MM.1S (cell line): ENCODE results near the gene ZSCAN21.

Experiments used
- DNase-seq: peaks from one replicate; pipeline ENCODE4 v3.0.0-alpha.2; 2015
- H2AFZ ChIP-seq: fragments of 300-600 bp; sonication (generic); 2 replicates; pipeline ENCODE4 v1.6.0; 2016; ENCODE audit warnings: antibody characterized with exemption, low read length
- H3F3A ChIP-seq: fragments of 300-600 bp; sonication (generic); 2 replicates; pipeline ENCODE4 v1.6.1; 2016; ENCODE audit warnings: mild to moderate bottlenecking, antibody characterized with exemption, low read length, moderate library complexity, mixed read lengths; ENCODE audit not compliant: insufficient read depth
- H3K27ac ChIP-seq: fragments of 300-600 bp; sonication (generic); 2 replicates; pipeline ENCODE4 v1.5.1; 2016; ENCODE audit warnings: mild to moderate bottlenecking, low read length
- H3K27me3 ChIP-seq: fragments of 300-600 bp; sonication (generic); replicated peaks from 2 replicates; pipeline ENCODE4 v1.6.0; 2016; ENCODE audit warnings: low read length; ENCODE audit not compliant: insufficient read depth
- H3K36me3 ChIP-seq: fragments of 300-600 bp; sonication (generic); replicated peaks from 2 replicates; pipeline ENCODE4 v1.6.1; 2016; ENCODE audit warnings: mild to moderate bottlenecking, low read length, mixed read lengths; ENCODE audit not compliant: insufficient read depth
- H3K4me1 ChIP-seq: fragments of 300-600 bp; sonication (generic); 2 replicates; pipeline ENCODE4 v1.6.1; 2016; ENCODE audit warnings: low read length, mixed read lengths
- H3K4me2 ChIP-seq: fragments of 300-600 bp; sonication (generic); 2 replicates; pipeline ENCODE4 v1.6.0; 2016; ENCODE audit warnings: low read depth, low read length
- H3K4me3 ChIP-seq: fragments of 300-600 bp; sonication (generic); 2 replicates; pipeline ENCODE4 v1.5.1; 2016; ENCODE audit warnings: low read length, mixed read lengths
- H3K79me2 ChIP-seq: fragments of 300-600 bp; sonication (generic); 2 replicates; pipeline ENCODE4 v1.6.1; 2016; ENCODE audit warnings: mixed run types, low read length, mixed read lengths
- H3K9ac ChIP-seq: fragments of 300-600 bp; sonication (generic); 2 replicates; pipeline ENCODE4 v1.6.1; 2016; ENCODE audit warnings: low read length, mixed read lengths
- H3K9me2 ChIP-seq: fragments of 300-600 bp; sonication (generic); replicated peaks from 2 replicates; pipeline ENCODE4 v1.6.1; 2016; ENCODE audit warnings: mild to moderate bottlenecking, low read length, mixed read lengths; ENCODE audit not compliant: insufficient read depth
- H3K9me3 ChIP-seq: fragments of 300-600 bp; sonication (generic); replicated peaks from 2 replicates; pipeline ENCODE4 v1.6.1; 2016; ENCODE audit warnings: mild to moderate bottlenecking, low read length, mixed read lengths; ENCODE audit not compliant: insufficient read depth
- H4K20me1 ChIP-seq: fragments of 300-600 bp; sonication (generic); 2 replicates; pipeline ENCODE4 v1.6.1; 2016; ENCODE audit warnings: mild to moderate bottlenecking, low read length, moderate library complexity, mixed read lengths; ENCODE audit not compliant: insufficient read depth
- EZH2 ChIP-seq: fragments of 300-600 bp; sonication (generic); optimal IDR thresholded peaks from 2 replicates; pipeline ENCODE3; 2017; ENCODE audit warnings: low read depth, mild to moderate bottlenecking, antibody characterized with exemption, low read length, mixed read lengths
- EZH2phosphoT487 ChIP-seq: fragments of 300-600 bp; sonication (generic); IDR thresholded peaks from 2 replicates; pipeline ENCODE4 v1.6.1; 2018; ENCODE audit warnings: antibody characterized with exemption, low read length
- TF ChIP-seq, protein P1 (sequence below): fragments of 300-600 bp; sonication (generic); IDR thresholded peaks from 2 replicates; pipeline ENCODE4 v1.5.1; 2016; ENCODE audit warnings: antibody characterized with exemption, low read length, mixed read lengths

Gene ZSCAN21

DNA sequence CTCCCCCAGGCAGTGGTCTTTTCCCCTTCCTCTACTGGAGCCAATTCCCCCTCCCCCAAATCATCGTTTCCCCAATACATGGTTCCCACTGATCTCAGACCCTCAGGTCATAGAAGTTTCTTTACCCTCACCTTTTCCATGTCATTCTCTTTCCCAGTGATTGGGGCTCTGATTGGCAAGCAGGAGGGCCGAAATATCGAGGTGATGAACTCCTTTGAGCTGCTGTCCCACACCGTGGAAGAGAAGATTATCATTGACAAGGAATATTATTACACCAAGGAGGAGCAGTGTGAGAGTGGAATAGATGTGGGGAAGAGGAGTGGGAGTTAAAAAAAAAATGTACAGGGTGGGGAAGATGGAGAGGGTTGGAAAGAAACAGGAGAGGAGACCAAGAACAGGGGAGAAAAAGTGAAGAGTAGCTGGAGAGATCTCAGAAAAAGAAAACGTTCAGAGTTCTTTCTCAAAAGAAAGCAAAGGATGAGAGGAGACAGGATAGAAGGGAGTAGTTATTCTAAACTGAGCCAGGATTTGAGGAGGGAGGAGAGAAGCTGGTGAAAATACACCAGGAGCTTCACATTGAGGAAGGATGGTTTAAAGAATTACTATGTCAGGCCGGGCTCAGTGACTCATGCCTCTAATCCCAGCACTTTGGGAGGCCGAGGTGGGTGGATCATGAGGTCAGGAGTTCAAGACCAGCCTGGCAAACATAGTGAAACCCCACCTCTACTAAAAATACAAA is 40.1 kb downstream of the ZSCAN21 start:
- Histone ChIP-seq H2AFZ (peak overlapping the region; percentile 65), H3K9me2 (no peaks in the 10 kb centered on the region), H3K9ac (peak overlapping the region; percentile 86), H3K27ac (peak overlapping the region; percentile 47; the same call in 1 of the 2 replicates), H3K4me3 (peak overlapping the region; percentile 83), H3K27me3 (no peaks in the 10 kb centered on the region), H3K9me3 (no peaks in the 10 kb centered on the region), H3K4me2 (peak overlapping the region; percentile 97), H3K4me1 (peaks cover 9% of the 10 kb centered on the region; the same call in 1 of the 2 replicates), H3K79me2 (peaks cover 40% of the 10 kb centered on the region), H3K36me3 (peaks cover 23% of the 10 kb centered on the region), H3F3A (peaks cover 43% of the 10 kb centered on the region), H4K20me1 (no peaks in the 10 kb centered on the region)
- DNase-seq, result no peak
- no peak for TF ChIP-seq EZH2
- TF ChIP-seq EZH2phosphoT487, result no peak
- TF ChIP-seq, protein P1, sequence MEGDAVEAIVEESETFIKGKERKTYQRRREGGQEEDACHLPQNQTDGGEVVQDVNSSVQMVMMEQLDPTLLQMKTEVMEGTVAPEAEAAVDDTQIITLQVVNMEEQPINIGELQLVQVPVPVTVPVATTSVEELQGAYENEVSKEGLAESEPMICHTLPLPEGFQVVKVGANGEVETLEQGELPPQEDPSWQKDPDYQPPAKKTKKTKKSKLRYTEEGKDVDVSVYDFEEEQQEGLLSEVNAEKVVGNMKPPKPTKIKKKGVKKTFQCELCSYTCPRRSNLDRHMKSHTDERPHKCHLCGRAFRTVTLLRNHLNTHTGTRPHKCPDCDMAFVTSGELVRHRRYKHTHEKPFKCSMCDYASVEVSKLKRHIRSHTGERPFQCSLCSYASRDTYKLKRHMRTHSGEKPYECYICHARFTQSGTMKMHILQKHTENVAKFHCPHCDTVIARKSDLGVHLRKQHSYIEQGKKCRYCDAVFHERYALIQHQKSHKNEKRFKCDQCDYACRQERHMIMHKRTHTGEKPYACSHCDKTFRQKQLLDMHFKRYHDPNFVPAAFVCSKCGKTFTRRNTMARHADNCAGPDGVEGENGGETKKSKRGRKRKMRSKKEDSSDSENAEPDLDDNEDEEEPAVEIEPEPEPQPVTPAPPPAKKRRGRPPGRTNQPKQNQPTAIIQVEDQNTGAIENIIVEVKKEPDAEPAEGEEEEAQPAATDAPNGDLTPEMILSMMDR, result no peak

DNA sequence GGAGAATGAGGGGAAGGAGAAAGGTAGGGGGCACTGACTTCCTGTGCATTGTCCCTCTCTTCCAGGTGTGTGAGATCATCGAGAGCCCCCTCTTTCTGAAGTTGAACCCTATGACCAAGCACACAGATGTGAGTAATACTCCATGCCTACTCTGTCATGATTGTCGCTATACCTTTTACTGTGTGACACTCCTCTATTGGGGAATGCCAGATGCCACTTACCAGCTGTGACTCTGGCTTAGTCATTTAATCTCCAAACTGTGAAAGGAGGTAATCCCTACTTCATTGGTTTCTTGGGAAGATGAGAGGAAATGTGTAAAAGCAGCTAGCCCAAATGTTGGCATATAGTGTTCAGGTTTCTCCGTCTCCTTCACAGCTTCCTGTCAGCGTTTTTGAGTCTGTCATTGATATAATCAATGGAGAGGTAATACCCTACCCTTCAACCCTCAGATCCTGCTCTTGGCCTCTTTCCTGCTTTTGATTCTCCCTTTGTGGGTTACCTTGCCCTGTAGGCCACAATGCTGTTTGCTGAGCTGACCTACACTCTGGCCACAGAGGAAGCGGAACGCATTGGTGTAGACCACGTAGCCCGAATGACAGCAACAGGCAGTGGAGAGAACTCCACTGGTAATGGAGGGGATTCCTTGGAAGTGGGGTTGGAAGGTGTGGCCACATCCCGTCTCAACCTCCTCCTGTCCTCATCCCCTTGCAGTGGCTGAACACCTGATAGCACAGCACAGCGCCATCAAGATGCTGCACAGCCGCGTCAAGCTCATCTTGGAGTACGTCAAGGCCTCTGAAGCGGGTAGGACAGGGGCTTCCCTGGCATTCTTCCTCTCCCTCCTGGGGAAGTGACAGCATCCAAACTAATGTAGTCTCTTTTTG is 41.2 kb downstream of the ZSCAN21 start:
- Histone ChIP-seq H3K9me3 (no peaks in the 10 kb centered on the region), H3K9ac (no peak overlapping the region), H3K4me3 (no peak overlapping the region), H3F3A (peaks cover 51% of the 10 kb centered on the region), H4K20me1 (no peaks in the 10 kb centered on the region), H3K9me2 (no peaks in the 10 kb centered on the region), H3K79me2 (peaks cover 51% of the 10 kb centered on the region), H3K4me1 (peaks cover 9% of the 10 kb centered on the region; the same call in 1 of the 2 replicates), H2AFZ (no peak overlapping the region), H3K4me2 (no peak overlapping the region), H3K27ac (no peak overlapping the region), H3K36me3 (peaks cover 31% of the 10 kb centered on the region), H3K27me3 (no peaks in the 10 kb centered on the region)
- no peak for DNase-seq
- TF ChIP-seq, protein P1, result no peak
- TF ChIP-seq EZH2phosphoT487 (no peak), EZH2 (no peak)

DNA sequence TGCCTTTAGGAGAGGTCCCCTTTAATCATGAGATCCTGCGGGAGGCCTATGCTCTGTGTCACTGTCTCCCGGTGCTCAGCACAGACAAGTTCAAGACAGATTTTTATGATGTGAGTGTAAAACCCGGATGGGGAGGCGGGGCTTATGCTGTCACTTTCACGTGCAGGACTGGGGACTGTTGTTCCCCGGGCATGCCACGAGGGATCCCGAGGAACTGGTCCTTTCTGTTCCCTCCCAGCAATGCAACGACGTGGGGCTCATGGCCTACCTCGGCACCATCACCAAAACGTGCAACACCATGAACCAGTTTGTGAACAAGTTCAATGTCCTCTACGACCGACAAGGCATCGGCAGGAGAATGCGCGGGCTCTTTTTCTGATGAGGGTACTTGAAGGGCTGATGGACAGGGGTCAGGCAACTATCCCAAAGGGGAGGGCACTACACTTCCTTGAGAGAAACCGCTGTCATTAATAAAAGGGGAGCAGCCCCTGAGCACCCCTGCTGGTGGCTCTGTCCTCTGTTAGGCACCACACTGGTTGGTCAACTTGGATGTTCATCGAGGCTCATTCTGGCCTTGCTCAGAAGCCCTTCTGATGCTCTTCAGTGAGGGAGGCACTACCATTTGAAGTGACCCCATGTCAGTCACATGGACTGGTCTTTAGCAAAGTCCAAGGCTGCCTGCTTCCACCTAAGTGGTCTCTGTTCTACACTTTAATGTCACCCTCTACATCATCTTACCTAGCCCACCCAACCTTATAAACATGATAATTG is 42.0 kb downstream of the ZSCAN21 start:
- Histone ChIP-seq H3K27ac (no peak overlapping the region), H3K4me1 (peaks cover 9% of the 10 kb centered on the region; the same call in 1 of the 2 replicates), H3K36me3 (peaks cover 33% of the 10 kb centered on the region), H4K20me1 (no peaks in the 10 kb centered on the region), H3F3A (peaks cover 54% of the 10 kb centered on the region), H3K27me3 (no peaks in the 10 kb centered on the region), H3K79me2 (peaks cover 58% of the 10 kb centered on the region), H2AFZ (no peak overlapping the region), H3K4me3 (no peak overlapping the region), H3K9me3 (no peaks in the 10 kb centered on the region), H3K9me2 (no peaks in the 10 kb centered on the region), H3K9ac (no peak overlapping the region), H3K4me2 (no peak overlapping the region)
- TF ChIP-seq, protein P1, result no peak; the same call in 1 of the 2 replicates
- TF ChIP-seq EZH2phosphoT487 (no peak), EZH2 (no peak)
- DNase-seq, result no peak
